ENCODE measurements around the gene PVALB.

Gene PVALB

GRCh38 chr22:36767035-36767775, 49.6 kb downstream of the PVALB start:
- DNase-seq (ENCODE audit: low read depth), result no peak
- no peak for TF ChIP-seq CTCF (IDR thresholded peaks at IDR 0.05; ENCODE audit: low read depth, low read length, missing control alignments)
- in situ Hi-C loops (cut with HindIII; ENCODE audit: low sequenced_read_pairs), result no loop called here
- H3K4me3 ChIP-seq (ENCODE audit: low read depth, low read length), result no peak overlapping the region

DNA sequence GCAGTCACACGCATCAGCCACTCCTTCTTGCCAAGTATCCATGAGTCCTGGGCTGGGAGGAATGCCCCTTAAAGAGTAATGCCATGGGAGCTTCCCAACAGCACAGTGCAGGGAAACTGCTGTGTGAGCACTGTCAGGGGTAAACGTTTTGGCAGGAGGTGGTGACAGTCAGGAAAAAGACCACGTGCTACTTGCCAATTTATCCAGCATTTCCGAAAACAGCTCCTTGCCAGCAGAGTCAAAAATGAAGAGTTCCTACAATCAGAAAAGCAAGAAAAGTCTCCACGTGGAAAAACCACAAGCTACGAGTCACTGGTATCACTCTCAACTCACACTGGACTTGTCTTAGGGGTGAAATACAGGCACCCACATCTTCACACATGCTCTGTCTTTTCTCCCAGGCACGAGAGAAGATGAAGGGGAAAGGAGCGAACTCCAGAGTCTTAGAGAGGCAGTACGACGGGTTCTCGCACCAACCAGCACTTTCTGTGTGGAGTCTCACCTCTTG, 50.8 kb downstream of the PVALB start:
- no peak for DNase-seq (ENCODE audit: low read depth)
- no peak for TF ChIP-seq CTCF (IDR thresholded peaks at IDR 0.05; ENCODE audit: low read depth, low read length, missing control alignments)
- in situ Hi-C loops (cut with HindIII; ENCODE audit: low sequenced_read_pairs), result no loop called here
- H3K4me3 ChIP-seq (ENCODE audit: low read depth, low read length), result no peak overlapping the region

DNA sequence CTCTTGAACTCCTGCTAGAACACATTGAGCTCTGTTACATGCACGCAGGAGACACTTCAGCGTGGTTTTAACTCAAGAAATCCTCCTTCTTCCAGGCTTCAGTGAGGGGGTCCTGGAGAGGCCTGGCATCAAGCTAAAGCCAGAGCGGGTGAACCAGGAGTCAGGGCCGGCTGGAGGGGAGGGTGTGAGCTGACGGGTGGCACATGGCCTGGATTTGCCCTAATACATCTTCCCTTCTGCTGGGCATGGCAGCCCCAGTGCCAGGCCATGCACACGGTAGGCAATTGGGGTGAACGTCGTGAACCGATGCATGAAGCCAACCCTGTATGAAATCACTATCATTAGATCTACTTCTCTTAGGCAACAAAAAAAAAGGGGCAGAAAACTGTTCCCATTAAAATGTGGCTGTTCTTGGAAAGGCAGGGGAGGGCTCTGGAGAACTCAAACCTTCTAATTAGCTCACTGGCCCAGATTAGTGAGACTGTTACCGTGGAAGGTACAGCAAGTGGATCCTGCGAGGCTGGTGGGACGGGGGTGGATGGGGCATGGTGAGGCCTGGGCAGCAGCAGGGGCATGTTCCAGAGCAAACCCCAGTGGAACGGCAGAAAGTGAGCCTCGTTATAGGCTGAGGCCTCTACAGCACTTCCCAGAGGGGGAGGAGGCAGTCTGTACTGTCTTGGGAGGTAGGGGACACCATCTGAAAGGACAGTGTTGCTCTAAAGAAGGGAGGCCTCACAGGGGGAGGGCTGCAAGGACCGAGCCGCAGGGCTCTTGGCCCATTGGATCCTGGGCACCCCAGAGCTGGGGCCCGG, 51.5 kb downstream of the PVALB start:
- no peak for DNase-seq (ENCODE audit: low read depth)
- H3K4me3 ChIP-seq (ENCODE audit: low read depth, low read length), result no peak overlapping the region
- no peak for TF ChIP-seq CTCF (IDR thresholded peaks at IDR 0.05; ENCODE audit: low read depth, low read length, missing control alignments)
- in situ Hi-C loops (cut with HindIII; ENCODE audit: low sequenced_read_pairs), result no loop called here

GRCh38 chr22:36764641-36765040, 52.2 kb downstream of the PVALB start:
- DNase-seq (ENCODE audit: low read depth), result no peak
- in situ Hi-C loops (cut with HindIII; ENCODE audit: low sequenced_read_pairs), result no loop called here
- no peak for TF ChIP-seq CTCF (IDR thresholded peaks at IDR 0.05; ENCODE audit: low read depth, low read length, missing control alignments)
- no peak overlapping the region for H3K4me3 ChIP-seq (ENCODE audit: low read depth, low read length)

DNA sequence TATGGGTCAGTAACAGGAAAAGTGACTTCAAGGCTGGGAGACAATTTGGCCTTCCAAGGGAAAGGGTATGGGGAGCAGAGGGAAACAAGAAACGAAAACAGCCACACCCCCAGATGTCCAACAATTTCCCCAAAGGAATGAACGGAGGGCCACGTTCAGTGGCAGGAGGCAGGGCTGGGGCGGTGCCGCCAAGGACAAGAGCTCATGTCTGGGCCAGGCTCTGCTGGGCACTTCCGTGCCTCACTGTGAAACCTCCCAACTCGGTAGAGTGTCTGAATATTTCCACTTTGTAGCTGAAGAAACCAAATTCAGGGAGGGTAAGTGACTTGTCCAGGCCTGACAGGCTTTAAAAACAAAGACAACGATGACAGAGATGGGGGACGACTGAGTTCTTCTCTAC, 52.8 kb downstream of the PVALB start:
- no peak for TF ChIP-seq CTCF (IDR thresholded peaks at IDR 0.05; ENCODE audit: low read depth, low read length, missing control alignments)
- DNase-seq (ENCODE audit: low read depth), result no peak
- in situ Hi-C loops (cut with HindIII; ENCODE audit: low sequenced_read_pairs), result no loop called here
- no peak overlapping the region for H3K4me3 ChIP-seq (ENCODE audit: low read depth, low read length)

DNA sequence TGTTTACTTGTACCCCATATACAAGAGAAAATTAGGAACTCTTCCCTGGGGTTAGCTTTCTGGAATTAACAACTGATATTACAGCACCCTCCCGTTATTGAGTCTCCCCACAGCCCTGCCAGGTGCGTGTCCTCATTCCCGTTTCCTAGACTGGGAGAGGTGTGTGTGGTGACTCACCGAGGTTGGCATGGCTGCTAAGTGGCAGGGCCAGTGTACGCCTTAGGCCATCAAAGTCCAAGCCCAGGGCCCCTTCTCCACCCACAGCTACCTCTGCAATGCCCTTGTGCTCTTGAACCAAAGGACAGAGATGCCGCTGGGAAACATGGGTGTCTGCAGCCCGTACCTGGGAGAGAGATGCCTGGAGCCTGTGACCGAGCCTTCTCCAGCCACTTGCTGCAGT, 53.3 kb downstream of the PVALB start:
- no peak for TF ChIP-seq CTCF (IDR thresholded peaks at IDR 0.05; ENCODE audit: low read depth, low read length, missing control alignments)
- DNase-seq (ENCODE audit: low read depth), result no peak
- no peak overlapping the region for H3K4me3 ChIP-seq (ENCODE audit: low read depth, low read length)
- in situ Hi-C loops (cut with HindIII; ENCODE audit: low sequenced_read_pairs), result no loop called here
